HuH-7 (cell line): ENCODE results near the gene PPM1E.
"Not testable (repeated sequence)": the region's sequence is repeated elsewhere in the genome, so short reads cannot be mapped to it uniquely, and the experiment has no call there.

Source experiments
- DNase-seq: peaks from one replicate; pipeline ENCODE4 v3.0.0; 2011; ENCODE audit warnings: low spot score

PPM1E gene

DNA sequence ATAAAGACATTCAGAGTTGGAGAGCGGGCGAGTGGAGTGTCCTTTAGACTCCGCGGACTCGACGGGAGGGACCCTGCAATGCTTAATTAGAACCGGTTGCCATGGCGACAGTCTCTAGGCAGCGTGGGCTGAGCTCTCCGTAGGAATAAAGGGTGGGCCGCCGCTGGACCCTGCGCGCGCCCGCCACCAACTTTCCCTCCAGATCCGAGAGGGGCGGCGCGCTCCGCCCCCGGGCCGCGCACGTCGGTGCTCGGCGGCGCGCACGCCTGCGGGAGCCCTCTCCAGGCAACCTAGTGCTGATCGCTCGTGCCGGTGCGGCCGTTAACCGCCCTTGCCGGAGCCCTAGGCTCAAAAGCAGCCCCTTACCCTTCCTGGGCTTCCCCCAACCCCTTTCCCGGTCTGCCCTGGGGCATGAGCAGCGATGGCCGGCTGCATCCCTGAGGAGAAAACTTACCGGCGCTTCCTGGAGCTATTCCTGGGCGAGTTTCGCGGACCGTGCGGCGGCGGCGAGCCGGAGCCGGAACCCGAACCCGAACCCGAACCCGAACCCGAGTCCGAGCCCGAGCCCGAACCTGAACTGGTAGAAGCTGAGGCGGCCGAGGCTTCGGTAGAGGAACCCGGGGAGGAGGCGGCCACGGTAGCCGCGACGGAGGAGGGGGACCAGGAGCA lies at the start of gene PPM1E:
TSS of gene PPM1E (plus strand) at position 278 of the 669 bp plus-strand sequence.
- peak; percentile 91 for DNase-seq

DNA sequence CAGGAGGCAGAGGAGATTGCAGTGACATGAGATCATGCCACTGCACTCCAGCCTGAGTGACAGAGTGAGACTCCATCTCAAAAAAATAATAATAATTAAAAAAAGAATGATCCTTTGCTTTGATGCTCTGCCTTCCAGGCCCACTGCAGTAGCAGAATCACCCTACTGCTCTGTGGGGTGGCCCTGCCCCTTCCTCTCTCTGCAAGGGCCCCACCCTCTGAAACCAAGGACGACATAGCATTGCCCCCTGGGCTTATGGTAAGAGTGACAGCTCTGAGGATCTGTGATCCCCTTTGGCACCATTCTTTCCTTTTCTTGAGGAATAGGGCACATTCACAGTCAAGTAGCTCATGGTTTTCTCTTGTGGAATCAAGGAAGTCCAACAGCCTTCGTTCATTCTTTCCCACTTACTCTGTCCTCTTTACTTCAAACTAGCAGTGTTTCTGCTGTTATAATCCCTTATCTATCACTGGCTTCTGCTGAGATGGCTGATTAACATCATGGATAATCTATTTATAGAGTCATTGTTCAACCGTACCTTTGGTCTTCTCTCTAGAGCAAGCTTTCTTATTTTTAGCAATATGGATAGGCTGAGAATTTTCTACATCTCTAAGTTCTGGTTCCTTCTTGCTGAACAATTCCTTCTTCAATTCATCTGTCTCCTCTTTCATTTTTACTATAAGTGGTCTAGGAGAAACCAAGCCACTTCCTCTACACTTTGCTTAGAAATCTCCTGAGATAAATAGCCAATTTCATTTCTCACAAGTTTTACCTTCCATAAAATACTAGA lies 49.1 kb upstream of the PPM1E start:
- DNase-seq = no peak

DNA sequence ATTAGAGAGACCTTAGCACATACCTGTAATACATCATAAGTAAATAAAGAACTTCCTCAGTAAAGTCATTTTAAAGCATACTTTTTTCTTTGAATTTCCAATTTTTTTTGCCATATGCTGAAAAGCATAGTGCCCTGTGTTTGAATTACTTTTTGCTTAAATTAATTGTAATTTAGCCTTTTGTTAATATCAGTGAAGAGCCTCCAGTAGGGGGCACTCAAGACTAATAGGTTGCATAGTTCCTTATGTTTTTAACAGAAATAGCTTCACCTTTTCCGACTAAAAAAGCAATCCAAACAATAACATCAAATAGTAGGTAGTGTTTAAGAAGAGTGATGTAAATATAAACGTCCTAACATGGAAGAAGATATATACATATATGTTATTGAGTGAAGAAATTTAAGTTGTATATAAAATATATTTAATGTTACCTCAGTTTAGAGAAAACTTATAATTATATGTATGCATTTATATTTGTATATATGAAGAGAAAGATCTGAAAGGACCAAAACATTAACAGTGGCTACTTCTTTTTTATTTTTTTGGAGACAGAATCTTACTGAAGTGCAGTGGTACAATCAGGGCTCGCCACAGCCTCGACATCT lies 44.6 kb upstream of the PPM1E start:
- DNase-seq = no peak

DNA sequence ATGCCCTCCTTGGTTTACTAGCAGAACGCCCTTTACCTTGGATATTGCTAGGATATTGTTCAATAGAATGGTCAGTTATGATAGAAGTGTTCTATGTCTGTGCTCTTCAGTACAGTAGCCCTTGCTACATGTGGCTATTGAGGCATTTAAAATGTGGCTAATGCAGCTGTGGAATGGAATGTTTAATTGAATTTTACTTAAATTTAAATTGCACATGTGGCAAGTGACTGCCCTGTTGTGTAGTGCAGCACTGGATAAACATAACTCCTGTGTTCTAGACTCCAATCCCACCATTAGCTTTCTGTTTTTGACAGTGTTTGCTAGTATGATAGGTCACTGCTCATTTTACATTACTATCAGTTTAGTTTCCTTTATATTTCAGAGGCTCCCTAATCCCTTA lies 33.4 kb upstream of the PPM1E start:
- no peak for DNase-seq

DNA sequence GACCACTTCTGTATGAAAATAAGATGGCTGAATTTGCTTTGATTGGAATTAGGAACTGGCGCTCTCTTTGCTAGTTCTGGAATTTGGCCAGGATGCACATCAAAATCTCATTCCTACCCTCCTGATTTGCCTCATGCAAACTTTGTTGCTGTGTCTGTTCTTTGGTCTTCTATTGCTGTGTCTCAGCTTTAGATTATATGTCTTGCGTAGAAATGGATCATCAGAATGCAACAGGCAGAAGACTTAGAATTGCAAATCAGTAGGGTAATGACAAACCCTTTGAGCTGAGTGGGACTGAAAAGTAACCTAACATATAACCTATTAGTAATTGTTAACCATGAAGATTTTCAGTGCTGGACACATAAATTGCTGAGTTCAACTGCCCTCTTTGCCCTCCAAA lies 33.0 kb upstream of the PPM1E start:
- no peak for DNase-seq

DNA sequence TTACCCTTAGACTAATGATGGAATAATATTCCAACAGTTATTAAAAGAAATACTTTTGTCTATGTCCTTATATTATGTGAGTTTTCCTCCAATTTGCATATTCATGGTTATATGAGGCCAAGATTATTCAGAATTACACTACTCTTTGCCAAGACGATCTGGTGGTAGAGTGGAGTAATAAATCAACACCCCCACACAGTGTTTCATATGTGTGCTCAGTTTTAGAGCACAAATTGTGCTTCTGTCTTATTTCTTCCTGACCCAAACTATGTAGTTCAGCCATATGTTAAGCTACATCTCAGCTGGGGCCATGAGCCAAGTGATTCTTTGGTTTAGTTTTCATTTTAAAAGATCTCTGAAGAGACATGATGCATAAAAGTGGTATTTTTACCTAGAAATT lies 26.9 kb upstream of the PPM1E start:
- DNase-seq = no peak

DNA sequence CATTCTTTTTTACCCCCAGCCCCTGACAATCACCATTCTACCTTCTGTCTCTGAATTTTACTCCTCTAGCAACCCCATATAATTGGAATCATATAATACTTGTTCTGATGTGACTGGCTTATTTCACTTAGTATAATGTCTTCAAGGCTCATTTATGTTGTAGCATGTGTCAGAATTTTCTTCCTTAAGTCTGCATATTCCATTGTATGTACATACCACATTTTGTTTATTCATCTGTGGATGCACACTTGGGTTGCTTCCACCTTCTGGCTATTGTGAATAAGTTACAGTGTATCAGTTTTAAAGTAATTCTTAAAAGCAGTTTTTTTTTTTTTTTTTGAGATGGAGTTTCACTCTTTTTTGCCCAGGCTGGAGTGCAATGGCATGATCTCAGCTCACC lies 24.7 kb upstream of the PPM1E start:
- no peak for DNase-seq

DNA sequence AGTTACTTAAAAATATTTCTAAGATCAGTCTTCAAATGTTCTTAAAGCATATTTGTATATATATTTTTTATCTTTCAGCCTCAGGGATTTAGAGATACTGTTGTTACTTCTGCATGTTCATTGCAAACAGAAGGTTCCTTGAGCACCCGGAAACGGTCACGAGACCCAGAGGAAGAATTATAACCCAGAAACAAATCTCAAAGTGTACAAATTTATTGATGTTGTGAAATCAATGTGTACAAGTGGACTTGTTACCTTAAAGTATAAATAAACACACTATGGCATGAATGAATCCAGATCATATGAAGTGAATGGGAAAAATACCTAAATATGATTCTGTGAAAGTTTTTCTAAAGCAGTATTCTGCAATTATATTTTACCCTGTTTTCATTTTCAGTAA lies 21.6 kb upstream of the PPM1E start:
- no peak for DNase-seq

DNA sequence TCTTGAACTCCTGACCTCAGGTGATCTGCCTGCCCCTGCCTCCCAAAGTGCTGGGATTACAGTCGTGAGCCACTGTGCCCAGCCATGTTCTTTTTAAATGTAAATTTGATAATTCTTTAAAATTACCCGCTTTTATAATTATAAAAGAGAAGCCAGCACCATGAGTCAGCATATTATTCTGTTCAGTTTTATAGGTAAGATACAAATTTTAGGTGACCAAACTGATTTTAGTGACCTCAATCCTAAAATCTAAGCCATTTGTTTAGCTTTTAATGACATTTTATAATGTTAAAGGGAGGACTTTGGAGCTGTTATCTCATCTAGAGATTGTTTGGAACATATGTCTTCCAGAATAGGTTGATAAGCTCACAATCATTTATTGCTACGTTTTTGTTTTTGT lies 20.8 kb upstream of the PPM1E start:
- no peak for DNase-seq

DNA sequence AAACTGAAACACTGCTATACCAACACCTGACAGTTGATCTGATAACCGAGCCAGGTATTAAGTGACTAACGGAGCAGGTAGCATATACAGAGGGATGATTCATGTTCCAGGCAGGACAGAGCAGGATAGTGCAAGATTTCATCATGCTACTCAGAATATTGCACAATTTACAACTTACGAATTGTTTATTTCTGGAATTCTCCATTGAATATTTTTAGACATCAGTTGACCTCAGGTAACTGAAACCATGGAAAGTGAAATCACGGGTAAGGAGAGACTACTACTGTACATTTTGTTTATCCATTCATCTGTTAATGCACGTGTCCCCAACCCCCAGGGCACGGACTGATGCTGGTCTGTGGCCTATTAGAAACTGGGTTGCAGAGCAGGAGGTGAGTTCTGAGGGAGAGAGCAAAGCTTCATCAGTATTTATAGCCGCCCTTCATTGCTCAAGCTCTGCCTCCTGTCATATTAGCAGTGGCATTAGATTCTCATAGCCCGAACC lies 14.5 kb upstream of the PPM1E start:
- no peak for DNase-seq

DNA sequence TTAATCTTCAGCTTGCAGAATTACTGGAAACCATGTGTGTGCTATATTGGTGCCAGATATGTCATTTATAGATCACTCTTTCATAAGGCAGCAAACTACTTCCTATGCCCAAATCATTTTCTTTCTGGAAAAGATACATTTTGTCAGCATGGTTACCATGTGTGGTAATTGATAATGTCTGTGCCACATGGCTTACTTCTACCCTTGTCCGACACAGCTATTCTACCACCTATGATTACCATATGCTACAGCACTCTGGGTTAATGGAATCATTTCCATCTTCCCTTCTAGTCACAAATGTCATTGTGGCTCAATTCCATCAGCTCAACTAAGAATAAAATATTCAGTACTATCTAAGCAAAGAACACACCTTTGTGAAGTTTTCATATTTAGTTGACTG lies 8.0 kb upstream of the PPM1E start:
- no peak for DNase-seq

DNA sequence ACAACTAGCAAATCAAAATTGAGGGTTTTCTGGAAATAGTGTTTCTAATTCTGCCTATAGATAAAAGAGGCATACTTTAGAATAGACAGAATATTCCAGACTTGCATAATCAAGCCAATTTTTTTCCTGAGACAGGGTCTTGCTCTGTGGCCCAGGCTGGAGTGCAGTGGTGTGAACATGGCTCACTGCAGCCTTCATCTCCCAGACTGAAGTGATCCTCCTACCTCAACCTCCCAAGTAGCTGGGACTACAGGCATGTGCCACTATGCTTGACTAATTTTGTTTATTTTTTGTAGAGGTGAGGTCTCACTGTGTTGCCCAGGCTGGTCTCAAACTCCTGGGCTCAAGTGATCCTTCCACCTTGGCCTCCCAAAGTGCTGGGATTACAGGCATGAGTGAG lies 6.0 kb upstream of the PPM1E start:
- not testable (repeated sequence) for DNase-seq

DNA sequence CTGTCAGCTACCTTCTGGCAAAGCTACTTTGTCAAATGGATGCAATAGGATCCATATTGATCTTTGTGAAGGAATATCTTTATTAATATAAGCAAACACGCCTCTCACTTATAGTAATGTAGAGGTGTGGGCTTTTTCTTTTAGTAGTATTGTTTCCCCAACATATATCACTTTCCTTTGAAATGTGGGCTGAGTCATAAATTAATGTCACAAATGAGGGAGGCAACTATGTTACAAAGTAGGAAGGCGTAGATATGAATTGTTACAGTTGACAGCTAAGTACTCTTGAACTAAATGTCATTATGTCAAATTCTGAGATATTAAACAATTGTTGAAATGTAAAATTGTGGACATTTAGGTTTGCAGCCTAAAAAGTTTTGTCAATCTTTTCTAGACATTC lies 2.6 kb upstream of the PPM1E start:
- DNase-seq = no peak

DNA sequence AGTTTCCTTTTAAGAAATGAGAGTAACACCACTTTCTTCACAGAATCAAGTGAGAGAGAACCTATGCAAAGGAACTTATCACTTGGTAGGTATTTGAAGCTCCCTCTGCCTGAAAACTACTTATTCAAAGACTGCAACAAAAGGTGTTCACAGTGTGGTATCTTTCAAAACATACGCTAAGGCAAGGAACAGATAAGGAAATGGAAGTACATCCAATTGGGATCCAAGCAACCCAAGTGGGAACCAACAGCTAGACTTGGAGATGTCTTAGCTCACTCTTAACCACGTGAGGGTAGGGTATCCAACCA lies 431 bp upstream of the PPM1E start:
- no peak for DNase-seq

DNA sequence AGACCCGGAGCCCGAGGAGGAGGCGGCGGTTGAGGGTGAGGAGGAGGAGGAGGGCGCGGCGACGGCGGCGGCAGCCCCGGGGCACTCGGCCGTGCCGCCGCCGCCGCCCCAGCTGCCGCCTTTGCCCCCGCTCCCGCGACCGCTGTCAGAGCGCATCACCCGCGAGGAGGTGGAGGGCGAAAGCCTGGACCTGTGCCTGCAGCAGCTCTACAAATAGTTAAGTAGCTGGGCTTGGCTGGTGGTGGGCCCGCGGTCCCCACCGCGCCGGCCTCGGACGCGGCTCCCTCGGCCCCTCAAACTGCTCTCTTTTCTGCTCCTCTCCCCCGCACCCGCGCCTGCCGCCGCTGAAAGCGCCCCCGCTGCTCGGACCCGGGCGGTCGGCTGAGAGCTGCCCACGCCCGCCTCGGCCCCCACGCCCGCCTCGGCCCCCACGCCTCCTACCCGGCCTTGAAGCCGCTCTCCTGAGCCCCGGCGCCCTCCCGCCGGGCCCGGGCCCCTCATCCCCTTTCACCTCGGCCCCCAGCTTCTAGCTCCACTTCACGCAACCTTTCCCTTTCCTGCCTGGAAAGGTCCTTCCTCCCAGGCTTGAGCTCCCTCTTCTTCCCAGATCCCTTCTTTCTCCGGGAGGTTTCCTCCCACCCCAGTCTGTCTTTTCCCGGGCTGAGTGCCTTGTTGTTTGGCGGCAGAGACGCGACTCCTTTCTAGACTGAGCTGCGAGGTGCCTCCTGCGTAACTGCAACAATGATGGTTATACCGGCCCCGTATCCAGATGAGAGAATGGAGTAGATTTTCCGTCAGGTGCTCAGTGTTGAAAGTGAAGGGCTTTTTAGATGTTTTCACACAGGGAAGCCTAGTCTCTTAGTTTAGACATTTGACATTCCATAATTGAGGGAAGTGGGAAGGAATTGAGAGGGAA lies 850 bp downstream of the PPM1E start:
- peak; percentile 45 for DNase-seq

DNA sequence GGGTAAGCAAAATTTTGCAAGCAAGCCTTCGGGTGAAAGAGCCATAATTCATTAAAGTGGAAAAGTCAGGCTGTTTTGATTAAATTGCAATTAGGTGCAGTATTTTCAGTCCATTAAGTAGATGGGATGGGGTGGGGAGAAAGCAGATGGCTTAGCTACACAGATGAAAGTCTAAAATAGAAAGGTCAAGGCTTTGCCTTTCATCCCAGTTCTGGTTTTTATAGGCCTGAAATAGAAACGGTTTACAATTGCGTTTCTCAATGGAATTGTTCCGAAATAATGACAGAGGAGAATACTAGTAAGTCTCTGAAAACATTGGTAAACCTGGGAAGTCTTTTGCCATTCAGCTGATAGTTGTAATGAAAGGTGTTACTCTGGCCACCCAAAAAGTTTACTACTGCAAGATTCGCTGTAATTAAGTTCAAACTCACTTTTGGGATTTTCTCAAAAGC lies 1.5 kb downstream of the PPM1E start:
- no peak for DNase-seq

DNA sequence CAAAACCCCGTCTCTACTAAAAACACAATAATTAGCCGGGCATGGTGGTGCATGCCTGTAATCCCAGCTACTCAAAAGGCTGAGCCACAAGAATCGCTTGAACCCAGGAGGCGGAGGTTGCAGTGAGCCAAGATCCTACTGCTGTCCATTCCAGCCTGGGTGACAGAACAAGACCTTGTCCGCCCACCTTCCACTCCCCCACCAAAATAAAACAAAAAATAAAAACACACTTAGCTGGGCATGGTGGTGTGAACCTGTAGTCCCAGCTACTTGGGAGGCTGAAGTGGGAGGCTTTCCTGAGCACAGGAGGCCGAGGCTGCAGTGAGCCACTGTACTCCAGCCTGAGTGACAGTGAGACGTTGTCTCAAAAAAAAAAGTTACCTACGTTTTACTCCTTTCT lies 3.2 kb downstream of the PPM1E start:
- DNase-seq = no peak

DNA sequence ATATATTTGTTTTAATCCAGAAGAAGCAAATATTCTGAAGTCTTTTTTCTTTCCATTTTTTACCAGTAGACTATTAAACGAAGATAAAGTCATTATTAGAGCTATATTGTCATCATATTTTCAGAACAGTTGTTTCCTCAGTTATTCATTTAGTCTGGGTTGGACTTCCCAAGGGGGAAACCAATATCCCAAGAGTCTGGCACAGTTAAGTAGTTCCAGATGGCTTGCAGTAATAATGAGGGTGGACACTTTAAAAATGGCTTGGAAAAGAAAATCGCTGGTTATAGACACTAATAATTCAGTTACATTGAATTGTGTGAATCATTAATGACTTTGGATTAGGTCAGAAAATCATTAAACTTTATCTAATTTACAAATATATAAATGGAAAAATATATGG lies 3.9 kb downstream of the PPM1E start:
- no peak for DNase-seq

DNA sequence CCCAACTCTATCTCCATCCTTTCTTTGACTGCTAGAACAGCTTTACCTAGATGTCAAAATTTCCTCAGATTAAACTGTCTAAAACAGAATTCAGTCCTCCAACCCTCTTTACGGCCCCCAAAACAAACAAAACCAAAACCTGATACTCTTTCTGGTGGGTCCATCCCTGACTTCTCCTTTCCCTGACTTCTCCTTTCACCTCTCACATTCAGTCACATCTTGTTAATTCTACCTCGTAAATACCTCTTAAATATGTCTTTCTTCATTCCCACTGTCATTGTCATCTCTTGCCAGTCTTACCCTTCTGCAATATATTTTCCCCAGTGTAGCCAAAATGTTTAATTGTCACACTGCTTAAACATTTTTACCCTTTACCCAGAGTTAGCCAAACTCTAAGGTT lies 4.6 kb downstream of the PPM1E start:
- no peak for DNase-seq

DNA sequence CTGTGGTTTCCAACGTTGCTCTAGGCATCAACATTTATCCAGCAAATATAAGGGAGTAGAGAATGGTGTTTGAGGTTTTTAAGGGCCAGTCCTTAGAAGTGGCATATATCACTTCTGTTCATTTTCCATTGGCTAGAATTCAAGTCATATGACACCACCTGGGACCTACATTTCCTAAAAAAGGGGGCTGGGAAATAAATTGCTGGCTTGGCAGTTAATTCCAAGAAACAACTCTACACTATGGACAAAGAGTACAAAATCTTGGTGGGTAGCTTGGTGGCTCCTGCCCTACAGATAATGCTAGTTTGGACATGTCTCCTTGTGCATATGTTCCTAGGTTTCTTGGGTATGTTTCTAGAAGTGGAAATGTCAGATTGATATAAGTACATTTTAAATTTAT lies 7.6 kb downstream of the PPM1E start:
- no peak for DNase-seq

DNA sequence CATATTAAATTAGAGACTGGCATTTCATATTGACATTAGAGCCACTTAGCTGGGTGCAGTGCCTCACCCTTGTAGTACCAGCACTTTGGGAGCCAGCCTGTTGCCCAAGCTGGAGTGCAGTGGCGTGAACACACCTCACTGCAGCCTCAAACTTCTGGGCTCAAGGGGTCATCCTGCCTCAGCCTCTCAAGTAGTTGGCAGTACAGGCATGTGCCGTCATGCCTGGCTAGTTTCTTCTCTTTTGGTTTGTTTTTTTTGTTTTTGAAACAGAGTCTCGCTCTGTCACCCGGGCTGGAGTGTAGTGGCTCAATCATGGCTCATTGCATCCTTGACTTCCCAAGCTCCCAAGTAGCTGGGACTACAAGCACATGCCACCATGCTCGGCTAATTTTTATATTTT lies 8.7 kb downstream of the PPM1E start:
- no peak for DNase-seq

DNA sequence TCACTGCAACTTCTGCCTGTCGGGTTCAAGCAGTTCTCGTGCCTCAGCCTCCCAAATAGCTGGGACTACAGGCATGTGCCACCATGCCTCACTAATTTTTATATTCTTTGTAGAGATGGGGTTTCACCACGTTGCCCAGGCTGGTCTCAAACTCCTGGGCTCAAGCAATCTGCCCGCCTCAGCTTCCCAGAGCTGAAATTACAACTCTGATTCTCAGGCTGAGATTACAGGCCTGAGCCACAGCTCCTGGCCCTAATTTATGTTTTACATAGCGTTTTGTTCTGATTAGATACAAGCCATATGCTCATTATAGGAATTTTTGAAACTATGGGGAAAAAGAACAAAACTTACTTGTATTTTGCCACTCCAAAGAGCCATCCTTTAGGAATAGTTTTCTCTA lies 22.8 kb downstream of the PPM1E start:
- DNase-seq = not testable (repeated sequence)
